Type B pancreatic cell (in vitro differentiated cells): ENCODE measurements around the gene RAB40C. TPM values are rescaled to one million over a fixed set of nuclear protein-coding genes. Genes with fewer than 3 reads are reported as not detected.

Source experiments
- DNase-seq: peaks from one replicate; pipeline ENCODE4 v3.0.0; 2021; ENCODE audit warnings: mixed read lengths; ENCODE audit not compliant: unreplicated experiment; ENCODE audit errors: extremely low spot score
- H3K27ac Mint-ChIP-seq: 2 replicates; pipeline ENCODE4 v1.8.0; 2021; ENCODE audit warnings: mild to moderate bottlenecking, mixed read lengths
- H3K27me3 Mint-ChIP-seq: 2 replicates; pipeline ENCODE4 v1.8.0; 2021; ENCODE audit warnings: mixed read lengths
- H3K36me3 Mint-ChIP-seq: 2 replicates; pipeline ENCODE4 v1.8.0; 2021; ENCODE audit warnings: mixed read lengths
- H3K4me1 Mint-ChIP-seq: one replicate; pipeline ENCODE4 v1.8.0; 2021; ENCODE audit warnings: mixed read lengths; ENCODE audit not compliant: unreplicated experiment
- H3K4me3 Mint-ChIP-seq: 2 replicates; pipeline ENCODE4 v1.8.0; 2021; ENCODE audit warnings: mild to moderate bottlenecking, mixed read lengths
- H3K9me3 Mint-ChIP-seq: 2 replicates; pipeline ENCODE4 v1.8.0; 2021; ENCODE audit warnings: mixed read lengths
- CTCF ChIP-seq: fragments of 200-600 bp; sonication (generic); conservative IDR thresholded peaks from 2 replicates; pipeline ENCODE4 v1.5.0; 2021; ENCODE audit warnings: antibody characterized with exemption, mild to moderate bottlenecking
- total RNA-seq: library from RNA; stranded (reverse); gene quantifications from 2 replicates; pipeline ENCODE4 v1.2.1, GENCODE V29; 2021; ENCODE audit warnings: low replicate concordance

RAB40C gene
- total RNA-seq, 1 donor from 2014 or later, result 26.5 TPM

DNA sequence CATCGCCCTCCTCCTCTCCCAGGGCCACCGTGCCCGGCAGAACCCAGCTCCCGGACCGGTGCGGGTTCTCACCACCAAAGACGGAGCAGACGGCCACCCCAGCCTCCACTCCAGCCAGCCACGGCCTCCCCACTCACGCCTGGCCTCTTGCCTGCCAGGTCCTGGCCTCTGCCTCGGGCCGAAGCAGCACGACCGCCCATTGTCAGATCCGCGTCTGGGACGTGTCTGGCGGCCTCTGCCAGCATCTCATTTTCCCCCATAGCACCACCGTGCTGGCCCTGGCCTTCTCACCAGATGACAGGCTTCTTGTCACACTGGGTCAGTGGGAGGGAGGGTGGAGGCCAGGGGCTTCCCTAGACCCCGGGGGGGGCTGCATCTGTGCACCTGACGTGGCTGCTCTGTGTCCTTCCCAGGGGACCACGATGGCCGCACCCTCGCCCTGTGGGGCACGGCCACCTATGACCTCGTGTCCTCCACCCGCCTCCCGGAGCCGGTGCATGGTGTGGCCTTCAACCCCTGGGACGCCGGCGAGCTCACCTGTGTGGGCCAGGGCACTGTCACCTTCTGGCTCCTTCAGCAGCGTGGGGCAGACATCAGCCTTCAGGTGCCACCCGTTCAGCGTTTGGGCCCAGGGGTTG is 71.4 kb downstream of the RAB40C start:
- no peak overlapping the region for H3K4me3 Mint-ChIP-seq

DNA sequence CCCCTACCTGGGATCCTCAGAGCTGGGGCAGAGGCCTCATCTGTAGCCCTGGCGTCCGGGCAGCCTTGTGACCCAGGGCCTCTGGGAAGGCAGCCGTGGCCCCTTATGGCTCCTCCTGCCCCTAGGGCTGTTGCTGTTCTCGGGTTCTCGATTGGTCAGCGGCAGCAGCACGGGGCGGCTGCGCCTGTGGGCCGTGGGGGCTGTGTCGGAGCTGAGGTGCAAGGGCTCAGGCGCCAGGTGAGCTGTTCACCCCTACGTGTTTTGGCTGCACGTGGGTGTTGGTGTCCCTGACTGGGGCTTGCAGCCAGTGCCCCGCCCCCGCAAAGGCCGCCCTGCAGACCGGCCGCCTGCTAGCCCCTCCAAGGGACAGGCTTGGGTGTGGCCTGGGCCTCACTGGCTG is 72.2 kb downstream of the RAB40C start:
- no peaks in the 10 kb centered on the region for H3K36me3 Mint-ChIP-seq
- no peak overlapping the region for H3K4me3 Mint-ChIP-seq
- H3K9me3 Mint-ChIP-seq, result no peaks in the 10 kb centered on the region
- no peaks in the 10 kb centered on the region for H3K27me3 Mint-ChIP-seq
- no peaks in the 10 kb centered on the region for H3K4me1 Mint-ChIP-seq
- no peak for DNase-seq
- no peak overlapping the region for H3K27ac Mint-ChIP-seq
- TF ChIP-seq CTCF, result no peak

More for the DNA sequence above, 71.4 kb downstream of the RAB40C start:
- Mint-ChIP-seq H3K27me3 (no peaks in the 10 kb centered on the region), H3K4me1 (no peaks in the 10 kb centered on the region), H3K9me3 (no peaks in the 10 kb centered on the region), H3K36me3 (no peaks in the 10 kb centered on the region), H3K27ac (no peak overlapping the region)
- no peak for DNase-seq
- no peak for TF ChIP-seq CTCF

DNA sequence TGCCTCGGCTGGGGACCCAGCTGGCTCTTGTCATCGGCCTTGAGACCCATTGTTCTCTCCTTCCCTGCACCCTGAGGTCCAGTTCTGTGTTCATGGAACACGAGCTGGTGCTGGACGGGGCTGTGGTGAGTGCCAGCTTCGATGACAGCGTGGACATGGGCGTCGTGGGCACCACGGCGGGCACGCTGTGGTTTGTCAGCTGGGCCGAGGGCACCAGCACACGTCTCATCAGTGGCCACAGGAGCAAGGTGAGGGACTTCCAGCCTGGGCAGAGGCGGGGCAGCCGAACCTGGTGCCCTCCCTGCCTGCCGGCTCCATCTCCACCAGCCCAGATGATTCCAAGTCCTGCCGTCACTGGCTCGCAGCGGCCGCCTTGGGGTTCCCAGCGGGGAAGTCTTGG is 72.7 kb downstream of the RAB40C start:
- Mint-ChIP-seq H3K4me3 (no peak overlapping the region), H3K4me1 (peaks cover 2% of the 10 kb centered on the region), H3K9me3 (no peaks in the 10 kb centered on the region), H3K27ac (no peak overlapping the region), H3K36me3 (no peaks in the 10 kb centered on the region), H3K27me3 (no peaks in the 10 kb centered on the region)
- TF ChIP-seq CTCF, result no peak
- DNase-seq, result no peak

- no peaks in the 10 kb centered on the region for H3K27me3 Mint-ChIP-seq
- TF ChIP-seq CTCF, result no peak
- H3K27ac Mint-ChIP-seq, result no peak overlapping the region
- peaks cover 4% of the 10 kb centered on the region for H3K4me1 Mint-ChIP-seq
- H3K36me3 Mint-ChIP-seq, result no peaks in the 10 kb centered on the region
- H3K9me3 Mint-ChIP-seq, result no peaks in the 10 kb centered on the region
- DNase-seq, result no peak
- no peak overlapping the region for H3K4me3 Mint-ChIP-seq
These were observed 76.7 kb downstream of the RAB40C start for GRCh38 chr16:666572-666971.

GRCh38 chr16:667113-667779 is 77.4 kb downstream of the RAB40C start:
- DNase-seq, result no peak
- no peaks in the 10 kb centered on the region for H3K36me3 Mint-ChIP-seq
- TF ChIP-seq CTCF, result no peak
- no peaks in the 10 kb centered on the region for H3K9me3 Mint-ChIP-seq
- H3K4me3 Mint-ChIP-seq, result peak overlapping the region; percentile 82
- H3K27me3 Mint-ChIP-seq, result no peaks in the 10 kb centered on the region
- H3K4me1 Mint-ChIP-seq, result peaks cover 4% of the 10 kb centered on the region
- H3K27ac Mint-ChIP-seq, result peak overlapping the region; percentile 59
